ENCODE results near the gene ECHS1. TPM values are rescaled to one million over a fixed set of nuclear protein-coding genes. Genes with fewer than 3 reads are reported as not detected.

Gene ECHS1
- total and polyA plus RNA-seq, 2 donors (not counting 3 experiments of a cell fraction or from before 2014, with no cell fraction given): 46.2 to 108 TPM

DNA sequence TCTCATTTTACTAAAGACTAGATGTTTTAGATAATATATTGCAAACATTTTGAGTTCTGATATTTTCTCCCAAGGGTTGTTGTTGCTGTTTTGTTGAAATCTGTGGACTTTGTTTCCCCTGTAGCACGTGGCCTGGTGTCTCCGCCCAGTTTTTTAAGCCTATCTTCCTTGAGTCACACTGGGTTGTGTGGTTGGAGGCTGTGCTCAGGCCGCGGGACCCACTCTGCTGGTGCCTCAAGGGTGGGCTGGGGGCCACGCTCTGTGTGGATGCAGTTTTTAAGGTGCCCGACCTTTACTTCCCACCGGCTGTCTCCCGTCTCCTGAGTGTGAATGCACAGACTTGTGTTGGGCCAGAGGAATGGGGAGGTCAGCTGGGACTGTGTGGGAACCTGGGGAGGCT, 30.2 kb downstream of the ECHS1 start:
- FAIRE-seq (no peak), DNase-seq (ENCODE audit: low read depth, low spot score) (no peak)
- ChIA-PET CTCF (interaction anchor here (0.6 to 1.3 kb wide), 2 partner anchors 10 to 15 kb away, joined by 3 to 5 read pairs; partner anchors contain the start of gene FUOM), POLR2A (interaction anchor here (0.7 kb wide), 1 partner anchor 35 kb away, joined by 5 read pairs; no protein-coding TSS in a partner anchor)
- H3K9ac ChIP-seq (replicated peaks; ENCODE audit: extremely low read depth, insufficient read depth, low read length): no peak overlapping the region
- intact Hi-C loops (cut with micrococcal nuclease): no loop called here
- H3K4me3 ChIP-seq (replicated peaks in 1 of 3; ENCODE audit: insufficient read depth in 1 of 3, low read depth in 1 of 3, low read length in 3 of 3): no peak overlapping the region
- H4K20me1 ChIP-seq (replicated peaks; ENCODE audit: control insufficient read depth, extremely low read depth, insufficient read depth, low read length): no peaks in the 10 kb centered on the region
- H3K36me3 ChIP-seq (ENCODE audit: control insufficient read depth in 2 of 2, extremely low read depth in 1 of 2, insufficient read depth in 2 of 2, low read length in 2 of 2): no peaks in the 10 kb centered on the region
- H3K27me3 ChIP-seq (ENCODE audit: control insufficient read depth in 2 of 2, insufficient read depth in 2 of 2, low read length in 2 of 2): no peaks in the 10 kb centered on the region
- dilution Hi-C loops (cut with MboI; ENCODE audit: extremely low pct_ligation_motif_present, low sequenced_read_pairs): no loop called here
- TF ChIP-seq POLR2AphosphoS5 (IDR thresholded peaks at IDR 0.05; ENCODE audit: insufficient read depth, low read depth, low read length): no peak
- no peak for TF ChIP-seq MYC (IDR thresholded peaks at IDR 0.05; ENCODE audit: low read depth, low read length)
- TF ChIP-seq, protein P1, sequence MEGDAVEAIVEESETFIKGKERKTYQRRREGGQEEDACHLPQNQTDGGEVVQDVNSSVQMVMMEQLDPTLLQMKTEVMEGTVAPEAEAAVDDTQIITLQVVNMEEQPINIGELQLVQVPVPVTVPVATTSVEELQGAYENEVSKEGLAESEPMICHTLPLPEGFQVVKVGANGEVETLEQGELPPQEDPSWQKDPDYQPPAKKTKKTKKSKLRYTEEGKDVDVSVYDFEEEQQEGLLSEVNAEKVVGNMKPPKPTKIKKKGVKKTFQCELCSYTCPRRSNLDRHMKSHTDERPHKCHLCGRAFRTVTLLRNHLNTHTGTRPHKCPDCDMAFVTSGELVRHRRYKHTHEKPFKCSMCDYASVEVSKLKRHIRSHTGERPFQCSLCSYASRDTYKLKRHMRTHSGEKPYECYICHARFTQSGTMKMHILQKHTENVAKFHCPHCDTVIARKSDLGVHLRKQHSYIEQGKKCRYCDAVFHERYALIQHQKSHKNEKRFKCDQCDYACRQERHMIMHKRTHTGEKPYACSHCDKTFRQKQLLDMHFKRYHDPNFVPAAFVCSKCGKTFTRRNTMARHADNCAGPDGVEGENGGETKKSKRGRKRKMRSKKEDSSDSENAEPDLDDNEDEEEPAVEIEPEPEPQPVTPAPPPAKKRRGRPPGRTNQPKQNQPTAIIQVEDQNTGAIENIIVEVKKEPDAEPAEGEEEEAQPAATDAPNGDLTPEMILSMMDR (IDR thresholded peaks at IDR 0.05; ENCODE audit: extremely low read depth in 1 of 2, insufficient read depth in 1 of 2, low read depth in 1 of 2, low read length in 2 of 2): no peak
- no peak for TF ChIP-seq JUN (IDR thresholded peaks at IDR 0.05; ENCODE audit: borderline replicate concordance, insufficient read depth, insufficient read length, low read depth)
- TF ChIP-seq GATA2 (IDR thresholded peaks at IDR 0.05; ENCODE audit: insufficient read depth, insufficient read length, low read depth, low read length): no peak
- TF ChIP-seq FOS (IDR thresholded peaks at IDR 0.05; ENCODE audit: borderline replicate concordance, insufficient read depth, low read length): no peak
- TF ChIP-seq POLR2A (IDR thresholded peaks at IDR 0.05; ENCODE audit: low read depth, low read length): no peak
- H3K4me2 ChIP-seq (ENCODE audit: insufficient read depth, low read length): no peak overlapping the region
- no peak overlapping the region for H3K27ac ChIP-seq (ENCODE audit: insufficient read depth, low read depth, low read length)
- H3K9me3 ChIP-seq (replicated peaks; ENCODE audit: control insufficient read depth, insufficient read depth, low read length): no peaks in the 10 kb centered on the region
- no peaks in the 10 kb centered on the region for H3K9me1 ChIP-seq (replicated peaks; ENCODE audit: control insufficient read depth, extremely low read depth, insufficient read depth, low read length)
- H2AFZ ChIP-seq (ENCODE audit: low read depth, low read length): no peak overlapping the region
- no peaks in the 10 kb centered on the region for H3K79me2 ChIP-seq (ENCODE audit: control insufficient read depth, insufficient read depth, low read length)
- no peaks in the 10 kb centered on the region for H3K4me1 ChIP-seq (ENCODE audit: control insufficient read depth, extremely low read depth, insufficient read depth, low read length)
- BruUV-seq (replicated peaks): no TSS peak

All from endothelial cell of umbilical vein (primary cell).